ENCODE measurements around the gene ANKDD1A.

- TF ChIP-seq, protein P1, sequence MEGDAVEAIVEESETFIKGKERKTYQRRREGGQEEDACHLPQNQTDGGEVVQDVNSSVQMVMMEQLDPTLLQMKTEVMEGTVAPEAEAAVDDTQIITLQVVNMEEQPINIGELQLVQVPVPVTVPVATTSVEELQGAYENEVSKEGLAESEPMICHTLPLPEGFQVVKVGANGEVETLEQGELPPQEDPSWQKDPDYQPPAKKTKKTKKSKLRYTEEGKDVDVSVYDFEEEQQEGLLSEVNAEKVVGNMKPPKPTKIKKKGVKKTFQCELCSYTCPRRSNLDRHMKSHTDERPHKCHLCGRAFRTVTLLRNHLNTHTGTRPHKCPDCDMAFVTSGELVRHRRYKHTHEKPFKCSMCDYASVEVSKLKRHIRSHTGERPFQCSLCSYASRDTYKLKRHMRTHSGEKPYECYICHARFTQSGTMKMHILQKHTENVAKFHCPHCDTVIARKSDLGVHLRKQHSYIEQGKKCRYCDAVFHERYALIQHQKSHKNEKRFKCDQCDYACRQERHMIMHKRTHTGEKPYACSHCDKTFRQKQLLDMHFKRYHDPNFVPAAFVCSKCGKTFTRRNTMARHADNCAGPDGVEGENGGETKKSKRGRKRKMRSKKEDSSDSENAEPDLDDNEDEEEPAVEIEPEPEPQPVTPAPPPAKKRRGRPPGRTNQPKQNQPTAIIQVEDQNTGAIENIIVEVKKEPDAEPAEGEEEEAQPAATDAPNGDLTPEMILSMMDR (IDR thresholded peaks at IDR 0.05; ENCODE audit: insufficient read depth, low read length, poor library complexity, severe bottlenecking) = no peak
- no peak for TF ChIP-seq EZH2phosphoT487 (conservative IDR thresholded peaks at IDR 0.05; ENCODE audit: low read length)
Observed at GRCh38 chr15:64979252-64979710, 67.6 kb downstream of the ANKDD1A start.
